Measurements from ENCODE around the gene TTLL11.

DNA sequence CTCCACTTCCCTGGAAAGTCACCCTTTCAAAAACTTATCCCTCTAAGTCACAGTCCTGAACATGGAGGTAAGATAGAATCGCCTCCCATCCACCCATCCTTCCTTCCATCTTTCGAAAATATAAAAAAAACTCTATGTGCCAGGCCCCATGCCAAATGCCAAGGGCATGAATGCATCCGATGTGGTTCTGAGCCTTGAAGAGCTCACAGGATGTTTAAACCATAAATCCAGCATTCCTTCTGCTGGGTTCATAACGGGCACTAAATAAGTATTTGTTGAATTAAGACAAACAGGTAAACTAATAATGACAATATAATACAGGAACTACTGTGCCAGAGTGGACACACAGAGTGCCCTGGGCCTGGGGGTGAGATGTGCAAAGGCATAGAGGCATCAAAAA is 147.3 kb downstream of the TTLL11 start:
- TF ChIP-seq, protein P1, sequence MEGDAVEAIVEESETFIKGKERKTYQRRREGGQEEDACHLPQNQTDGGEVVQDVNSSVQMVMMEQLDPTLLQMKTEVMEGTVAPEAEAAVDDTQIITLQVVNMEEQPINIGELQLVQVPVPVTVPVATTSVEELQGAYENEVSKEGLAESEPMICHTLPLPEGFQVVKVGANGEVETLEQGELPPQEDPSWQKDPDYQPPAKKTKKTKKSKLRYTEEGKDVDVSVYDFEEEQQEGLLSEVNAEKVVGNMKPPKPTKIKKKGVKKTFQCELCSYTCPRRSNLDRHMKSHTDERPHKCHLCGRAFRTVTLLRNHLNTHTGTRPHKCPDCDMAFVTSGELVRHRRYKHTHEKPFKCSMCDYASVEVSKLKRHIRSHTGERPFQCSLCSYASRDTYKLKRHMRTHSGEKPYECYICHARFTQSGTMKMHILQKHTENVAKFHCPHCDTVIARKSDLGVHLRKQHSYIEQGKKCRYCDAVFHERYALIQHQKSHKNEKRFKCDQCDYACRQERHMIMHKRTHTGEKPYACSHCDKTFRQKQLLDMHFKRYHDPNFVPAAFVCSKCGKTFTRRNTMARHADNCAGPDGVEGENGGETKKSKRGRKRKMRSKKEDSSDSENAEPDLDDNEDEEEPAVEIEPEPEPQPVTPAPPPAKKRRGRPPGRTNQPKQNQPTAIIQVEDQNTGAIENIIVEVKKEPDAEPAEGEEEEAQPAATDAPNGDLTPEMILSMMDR (IDR thresholded peaks at IDR 0.05), result no peak
- TF ChIP-seq, protein P2, sequence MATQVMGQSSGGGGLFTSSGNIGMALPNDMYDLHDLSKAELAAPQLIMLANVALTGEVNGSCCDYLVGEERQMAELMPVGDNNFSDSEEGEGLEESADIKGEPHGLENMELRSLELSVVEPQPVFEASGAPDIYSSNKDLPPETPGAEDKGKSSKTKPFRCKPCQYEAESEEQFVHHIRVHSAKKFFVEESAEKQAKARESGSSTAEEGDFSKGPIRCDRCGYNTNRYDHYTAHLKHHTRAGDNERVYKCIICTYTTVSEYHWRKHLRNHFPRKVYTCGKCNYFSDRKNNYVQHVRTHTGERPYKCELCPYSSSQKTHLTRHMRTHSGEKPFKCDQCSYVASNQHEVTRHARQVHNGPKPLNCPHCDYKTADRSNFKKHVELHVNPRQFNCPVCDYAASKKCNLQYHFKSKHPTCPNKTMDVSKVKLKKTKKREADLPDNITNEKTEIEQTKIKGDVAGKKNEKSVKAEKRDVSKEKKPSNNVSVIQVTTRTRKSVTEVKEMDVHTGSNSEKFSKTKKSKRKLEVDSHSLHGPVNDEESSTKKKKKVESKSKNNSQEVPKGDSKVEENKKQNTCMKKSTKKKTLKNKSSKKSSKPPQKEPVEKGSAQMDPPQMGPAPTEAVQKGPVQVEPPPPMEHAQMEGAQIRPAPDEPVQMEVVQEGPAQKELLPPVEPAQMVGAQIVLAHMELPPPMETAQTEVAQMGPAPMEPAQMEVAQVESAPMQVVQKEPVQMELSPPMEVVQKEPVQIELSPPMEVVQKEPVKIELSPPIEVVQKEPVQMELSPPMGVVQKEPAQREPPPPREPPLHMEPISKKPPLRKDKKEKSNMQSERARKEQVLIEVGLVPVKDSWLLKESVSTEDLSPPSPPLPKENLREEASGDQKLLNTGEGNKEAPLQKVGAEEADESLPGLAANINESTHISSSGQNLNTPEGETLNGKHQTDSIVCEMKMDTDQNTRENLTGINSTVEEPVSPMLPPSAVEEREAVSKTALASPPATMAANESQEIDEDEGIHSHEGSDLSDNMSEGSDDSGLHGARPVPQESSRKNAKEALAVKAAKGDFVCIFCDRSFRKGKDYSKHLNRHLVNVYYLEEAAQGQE (IDR thresholded peaks at IDR 0.05; ENCODE audit: low read depth, low read length), result no peak
- TF ChIP-seq POLR2AphosphoS5 (IDR thresholded peaks at IDR 0.05; ENCODE audit: low read depth, low read length), result peak; percentile 44; the same call in 1 of the 2 replicates
- TF ChIP-seq EP300 (IDR thresholded peaks at IDR 0.05; ENCODE audit: borderline replicate concordance in 1 of 2, low read depth in 1 of 2, low read length in 1 of 2), result peak in 1 of 2 experiments; percentile 92; a peak in 2 of 4 replicates
- TF ChIP-seq, protein P3, sequence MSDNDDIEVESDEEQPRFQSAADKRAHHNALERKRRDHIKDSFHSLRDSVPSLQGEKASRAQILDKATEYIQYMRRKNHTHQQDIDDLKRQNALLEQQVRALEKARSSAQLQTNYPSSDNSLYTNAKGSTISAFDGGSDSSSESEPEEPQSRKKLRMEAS (IDR thresholded peaks at IDR 0.05; ENCODE audit: low read depth), result peak; percentile 48; the same call in 1 of the 2 replicates
- no peak for TF ChIP-seq TAF1 (IDR thresholded peaks at IDR 0.05; ENCODE audit: borderline replicate concordance, low read depth, low read length)
- no peak for TF ChIP-seq SIN3A (IDR thresholded peaks at IDR 0.05; ENCODE audit: borderline replicate concordance, low read depth, low read length)
- peak; percentile 61; the same call in 1 of the 2 replicates for TF ChIP-seq RXRA (IDR thresholded peaks at IDR 0.05; ENCODE audit: borderline replicate concordance, low read depth)
- no peak for TF ChIP-seq GATA2 (CRISPR knock-in tag; IDR thresholded peaks at IDR 0.05)
- peak; percentile 98 for TF ChIP-seq NFIC (IDR thresholded peaks at IDR 0.05; ENCODE audit: borderline replicate concordance)
- TF ChIP-seq RFX5 (IDR thresholded peaks at IDR 0.05; ENCODE audit: low read length), result no peak

All from SK-N-SH (cell line).